ENCODE measurements around the gene CADPS2. TPM values are rescaled to one million over a fixed set of nuclear protein-coding genes. Genes with fewer than 3 reads are reported as not detected.

The CADPS2 gene
- total and polyA plus RNA-seq, 2 donors (not counting 3 experiments of a cell fraction or from before 2014, with no cell fraction given) = 9.5 to 22.6 TPM

- H3K9ac ChIP-seq (replicated peaks; ENCODE audit: extremely low read depth, insufficient read depth, low read length) = no peak overlapping the region
- H3K9me3 ChIP-seq (replicated peaks; ENCODE audit: control insufficient read depth, insufficient read depth, low read length) = no peaks in the 10 kb centered on the region
- TF ChIP-seq MYC (IDR thresholded peaks at IDR 0.05; ENCODE audit: low read depth, low read length) (no peak), EZH2 (IDR thresholded peaks at IDR 0.05; ENCODE audit: borderline replicate concordance, low read depth, low read length, severe bottlenecking) (no peak), MAX (IDR thresholded peaks at IDR 0.05; ENCODE audit: insufficient read depth, insufficient read length) (no peak), GATA2 (IDR thresholded peaks at IDR 0.05; ENCODE audit: insufficient read depth, insufficient read length, low read depth, low read length) (no peak), FOS (IDR thresholded peaks at IDR 0.05; ENCODE audit: borderline replicate concordance, insufficient read depth, low read length) (no peak), CTCF (IDR thresholded peaks at IDR 0.05; ENCODE audit: extremely low read depth in 1 of 2, insufficient read depth in 1 of 2, low read depth in 1 of 2, low read length in 2 of 2) (no peak), POLR2A (IDR thresholded peaks at IDR 0.05; ENCODE audit: low read depth, low read length) (no peak), POLR2AphosphoS5 (IDR thresholded peaks at IDR 0.05; ENCODE audit: insufficient read depth, low read depth, low read length) (no peak), JUN (IDR thresholded peaks at IDR 0.05; ENCODE audit: borderline replicate concordance, insufficient read depth, insufficient read length, low read depth) (no peak)
- CTCF ChIA-PET = no interaction called here
- DNase-seq (ENCODE audit: low read depth, low spot score) = no peak
- no peak overlapping the region for H3K27ac ChIP-seq (ENCODE audit: insufficient read depth, low read depth, low read length)
- no peaks in the 10 kb centered on the region for H3K9me1 ChIP-seq (replicated peaks; ENCODE audit: control insufficient read depth, extremely low read depth, insufficient read depth, low read length)
- no peaks in the 10 kb centered on the region for H3K36me3 ChIP-seq (ENCODE audit: control insufficient read depth in 2 of 2, extremely low read depth in 1 of 2, insufficient read depth in 2 of 2, low read length in 2 of 2)
- no peaks in the 10 kb centered on the region for H4K20me1 ChIP-seq (replicated peaks; ENCODE audit: control insufficient read depth, extremely low read depth, insufficient read depth, low read length)
- intact Hi-C loops (cut with micrococcal nuclease) = loop anchor here (5.0 kb wide), 2 partner anchors 221 to 581 kb away; partner anchors contain the start of gene CADPS2
- POLR2A ChIA-PET = no interaction called here
- peaks cover 13% of the 10 kb centered on the region for H3K4me1 ChIP-seq (ENCODE audit: control insufficient read depth, extremely low read depth, insufficient read depth, low read length)
- H3K27me3 ChIP-seq (ENCODE audit: control insufficient read depth in 2 of 2, insufficient read depth in 2 of 2, low read length in 2 of 2) = peaks cover 89 to 100% of the 10 kb centered on the region in 2 experiments
- no peak overlapping the region for H2AFZ ChIP-seq (ENCODE audit: low read depth, low read length)
- no TSS peak for BruUV-seq (replicated peaks)
- dilution Hi-C loops (cut with MboI; ENCODE audit: extremely low pct_ligation_motif_present, low sequenced_read_pairs) = no loop called here
- H3K79me2 ChIP-seq (ENCODE audit: control insufficient read depth, insufficient read depth, low read length) = no peaks in the 10 kb centered on the region
- H3K4me2 ChIP-seq (ENCODE audit: insufficient read depth, low read length) = no peak overlapping the region
- no peak for FAIRE-seq
- no peak overlapping the region for H3K4me3 ChIP-seq (replicated peaks in 1 of 3; ENCODE audit: insufficient read depth in 1 of 3, low read depth in 1 of 3, low read length in 3 of 3)
These were observed 579.7 kb downstream of the CADPS2 start for GRCh38 chr7:122306320-122307227.
